Glomerular endothelial cell (primary cell): ENCODE measurements around the gene TEAD2. TPM values are rescaled to one million over a fixed set of nuclear protein-coding genes. Genes with fewer than 3 reads are reported as not detected.
"Not testable (repeated sequence)": the region's sequence is repeated elsewhere in the genome, so short reads cannot be mapped to it uniquely, and the experiment has no call there.

Experiments used
- DNase-seq: peaks from one replicate; pipeline ENCODE4 v3.0.0-alpha.2; 2011; ENCODE audit warnings: low read depth, low spot score; ENCODE audit errors: extremely low read depth
- total RNA-seq: library from RNA; depleted of rRNA; stranded (reverse); fragments of >200 nt; gene quantifications from 2 replicates; pipeline ENCODE4 v1.2.3, GENCODE V29; 2015

TEAD2 gene
- total RNA-seq, 1 donor from 2014 or later, result 55.2 TPM

GRCh38 chr19:49333811-49334288 is 28.4 kb downstream of the TEAD2 start:
- DNase-seq, result no peak

GRCh38 chr19:49333418-49333805 is 28.8 kb downstream of the TEAD2 start:
- no peak for DNase-seq

- DNase-seq, result not testable (repeated sequence)
Observed at GRCh38 chr19:49332691-49333417, 29.4 kb downstream of the TEAD2 start.

- no peak for DNase-seq
Observed at GRCh38 chr19:49331616-49332055, 30.6 kb downstream of the TEAD2 start.

GRCh38 chr19:49331187-49331586 is 31.0 kb downstream of the TEAD2 start:
- not testable (repeated sequence) for DNase-seq

- DNase-seq, result no peak
Observed at GRCh38 chr19:49328741-49329140, 33.5 kb downstream of the TEAD2 start.

GRCh38 chr19:49327878-49328544 is 34.2 kb downstream of the TEAD2 start:
- no peak for DNase-seq

- DNase-seq, result no peak
Observed at GRCh38 chr19:49326165-49326704, 36.0 kb downstream of the TEAD2 start.

GRCh38 chr19:49325756-49326155 is 36.5 kb downstream of the TEAD2 start:
- DNase-seq, result not testable (repeated sequence)

- DNase-seq, result no peak
Observed at GRCh38 chr19:49324801-49325576, 37.2 kb downstream of the TEAD2 start, which contains the start of gene SLC6A16. Gene SLC6A16 (minus strand): TSS chr19:49325191. CDS start chr19:49311347, 13,844 bp downstream.

- no peak for DNase-seq
Observed at GRCh38 chr19:49318296-49318695, 43.9 kb downstream of the TEAD2 start.

- no peak for DNase-seq
Observed at GRCh38 chr19:49316284-49316683, 45.9 kb downstream of the TEAD2 start.

- DNase-seq, result no peak
Observed at GRCh38 chr19:49315111-49315510, 47.1 kb downstream of the TEAD2 start.

GRCh38 chr19:49309087-49309486 is 53.1 kb downstream of the TEAD2 start:
- no peak for DNase-seq

- DNase-seq, result not testable (repeated sequence)
Observed at GRCh38 chr19:49306734-49307133, 55.5 kb downstream of the TEAD2 start.

- DNase-seq, result no peak
Observed at GRCh38 chr19:49301866-49302252, 60.4 kb downstream of the TEAD2 start.

- DNase-seq, result no peak
Observed at GRCh38 chr19:49301165-49301865, 60.9 kb downstream of the TEAD2 start.

- DNase-seq, result not testable (repeated sequence)
Observed at GRCh38 chr19:49298653-49299052, 63.6 kb downstream of the TEAD2 start.

- no peak for DNase-seq
Observed at GRCh38 chr19:49297403-49297802, 64.8 kb downstream of the TEAD2 start.

- no peak for DNase-seq
Observed at GRCh38 chr19:49295208-49295880, 66.9 kb downstream of the TEAD2 start.
